ENCODE results near the gene VDAC2.

The VDAC2 gene

DNA sequence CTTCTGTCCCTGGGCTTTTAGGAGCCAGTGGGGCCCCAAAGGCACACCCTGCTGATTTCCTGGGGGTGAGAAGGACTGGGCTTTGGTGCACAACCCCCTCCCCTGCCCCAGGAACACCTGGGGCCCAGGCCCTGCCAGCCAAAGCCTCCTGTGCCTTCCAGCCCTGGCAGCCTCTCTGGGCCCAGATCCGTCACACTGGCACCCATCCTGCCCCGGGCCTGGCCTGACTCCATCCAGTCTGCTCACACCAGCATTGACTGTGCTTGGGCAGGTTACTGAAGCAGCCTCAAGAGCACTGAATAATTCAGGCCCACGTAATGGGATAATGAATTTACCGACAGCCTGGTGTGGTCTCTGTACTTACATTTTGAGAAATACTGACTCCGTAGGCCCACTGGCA is 37.2 kb downstream of the VDAC2 start:
- no peak for DNase-seq
- no peaks in the 10 kb centered on the region for H3K9me3 ChIP-seq
- H3K4me3 ChIP-seq (ENCODE audit: low read depth, low read length) = no peak overlapping the region
- H3K36me3 ChIP-seq = no peaks in the 10 kb centered on the region
- H3K4me1 ChIP-seq = no peaks in the 10 kb centered on the region
- H3K27me3 ChIP-seq = no peaks in the 10 kb centered on the region
- TF ChIP-seq, protein P1, sequence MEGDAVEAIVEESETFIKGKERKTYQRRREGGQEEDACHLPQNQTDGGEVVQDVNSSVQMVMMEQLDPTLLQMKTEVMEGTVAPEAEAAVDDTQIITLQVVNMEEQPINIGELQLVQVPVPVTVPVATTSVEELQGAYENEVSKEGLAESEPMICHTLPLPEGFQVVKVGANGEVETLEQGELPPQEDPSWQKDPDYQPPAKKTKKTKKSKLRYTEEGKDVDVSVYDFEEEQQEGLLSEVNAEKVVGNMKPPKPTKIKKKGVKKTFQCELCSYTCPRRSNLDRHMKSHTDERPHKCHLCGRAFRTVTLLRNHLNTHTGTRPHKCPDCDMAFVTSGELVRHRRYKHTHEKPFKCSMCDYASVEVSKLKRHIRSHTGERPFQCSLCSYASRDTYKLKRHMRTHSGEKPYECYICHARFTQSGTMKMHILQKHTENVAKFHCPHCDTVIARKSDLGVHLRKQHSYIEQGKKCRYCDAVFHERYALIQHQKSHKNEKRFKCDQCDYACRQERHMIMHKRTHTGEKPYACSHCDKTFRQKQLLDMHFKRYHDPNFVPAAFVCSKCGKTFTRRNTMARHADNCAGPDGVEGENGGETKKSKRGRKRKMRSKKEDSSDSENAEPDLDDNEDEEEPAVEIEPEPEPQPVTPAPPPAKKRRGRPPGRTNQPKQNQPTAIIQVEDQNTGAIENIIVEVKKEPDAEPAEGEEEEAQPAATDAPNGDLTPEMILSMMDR (IDR thresholded peaks at IDR 0.05; ENCODE audit: low read depth, low read length) = no peak

DNA sequence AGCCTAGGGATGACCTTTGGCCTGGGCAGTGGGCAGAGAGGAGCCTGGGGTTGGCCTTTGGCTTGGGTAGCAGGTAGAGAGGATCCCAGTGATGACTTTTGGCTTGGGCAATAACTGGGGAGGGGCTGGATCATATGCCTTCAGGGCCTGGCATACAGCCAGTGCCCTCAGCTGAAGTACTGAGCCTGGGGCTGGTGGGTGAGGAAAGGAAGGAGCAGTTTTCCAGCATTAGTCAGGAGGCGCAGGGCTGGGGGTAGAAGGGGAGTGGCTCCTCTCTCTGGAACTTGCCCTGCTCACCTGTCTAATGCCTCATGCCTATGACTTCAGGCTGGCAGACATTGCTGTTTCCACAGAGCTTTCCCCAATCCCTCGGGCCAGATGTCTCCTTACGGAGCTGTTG is 40.3 kb downstream of the VDAC2 start:
- DNase-seq = no peak
- no peaks in the 10 kb centered on the region for H3K4me1 ChIP-seq
- H3K27me3 ChIP-seq = no peaks in the 10 kb centered on the region
- H3K4me3 ChIP-seq (ENCODE audit: low read depth, low read length) = no peak overlapping the region
- no peaks in the 10 kb centered on the region for H3K9me3 ChIP-seq
- no peaks in the 10 kb centered on the region for H3K36me3 ChIP-seq
- TF ChIP-seq, protein P1 (IDR thresholded peaks at IDR 0.05; ENCODE audit: low read depth, low read length) = no peak

DNA sequence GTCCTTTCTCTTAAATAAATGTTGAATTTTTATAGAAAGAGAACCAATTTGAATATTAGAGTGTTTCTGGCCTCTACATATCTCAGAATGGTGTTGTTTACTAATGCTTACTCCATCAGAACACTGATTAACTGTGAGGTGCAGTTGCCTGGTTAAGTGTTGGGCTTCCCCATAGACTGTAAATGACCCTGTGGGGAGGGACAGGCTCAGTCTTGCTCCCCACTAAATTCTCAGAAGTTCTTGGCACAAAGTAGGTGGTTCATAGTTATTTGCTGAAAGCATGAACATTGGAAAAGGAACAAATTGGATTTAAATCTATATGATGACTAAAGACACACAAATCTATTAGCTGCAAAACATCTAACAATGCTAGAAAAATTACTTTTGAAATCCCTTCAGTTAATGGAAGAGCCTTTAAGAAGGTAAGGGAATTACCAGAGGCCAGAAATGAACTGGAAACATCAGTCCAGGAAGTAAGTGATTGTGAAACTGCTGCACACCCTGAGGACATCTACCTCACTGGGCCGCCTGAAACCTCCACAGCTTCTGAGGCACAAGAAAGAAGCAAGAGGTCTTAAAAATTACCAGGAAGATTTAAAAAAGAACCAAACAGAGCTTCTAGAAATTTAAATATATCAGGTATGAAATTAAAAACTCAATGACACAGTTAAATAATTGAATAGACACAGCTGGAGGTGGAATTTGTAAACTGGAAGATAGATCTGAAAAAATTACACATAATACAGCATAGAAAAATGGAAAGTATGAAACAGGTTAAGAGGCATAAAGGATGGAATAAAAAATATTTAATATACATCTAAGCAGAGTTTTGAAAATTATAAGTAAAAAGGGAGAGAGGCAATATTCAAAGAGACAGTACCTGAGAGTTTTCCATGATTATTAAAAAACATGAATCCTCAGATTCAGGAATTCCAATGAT is 43.0 kb downstream of the VDAC2 start:
- TF ChIP-seq, protein P1 (IDR thresholded peaks at IDR 0.05; ENCODE audit: low read depth, low read length) = no peak
- no peak for DNase-seq
- H3K9me3 ChIP-seq = no peaks in the 10 kb centered on the region
- H3K36me3 ChIP-seq = no peaks in the 10 kb centered on the region
- no peak overlapping the region for H3K4me3 ChIP-seq (ENCODE audit: low read depth, low read length)
- H3K27me3 ChIP-seq = no peaks in the 10 kb centered on the region
- no peaks in the 10 kb centered on the region for H3K4me1 ChIP-seq

DNA sequence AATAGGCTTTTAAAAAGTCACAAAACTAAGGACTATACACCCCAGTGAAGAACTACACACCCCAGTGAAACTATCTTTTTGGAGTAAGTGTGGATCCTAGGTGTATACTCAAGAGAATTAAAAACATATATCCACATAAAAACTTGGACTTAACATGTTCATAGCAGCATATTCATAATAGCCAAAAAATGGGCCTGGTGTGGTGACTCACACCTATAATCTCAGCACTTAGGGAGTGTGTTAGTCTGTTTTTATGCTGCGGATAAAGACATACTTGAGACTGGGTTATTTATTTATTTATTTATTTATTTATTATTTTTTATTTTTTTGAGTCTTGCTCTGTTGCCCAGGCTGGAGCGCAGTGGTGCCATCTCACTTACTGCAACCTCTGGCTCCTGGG is 44.1 kb downstream of the VDAC2 start:
- DNase-seq = no peak
- no peak overlapping the region for H3K4me3 ChIP-seq (ENCODE audit: low read depth, low read length)
- H3K4me1 ChIP-seq = no peaks in the 10 kb centered on the region
- no peaks in the 10 kb centered on the region for H3K36me3 ChIP-seq
- TF ChIP-seq, protein P1 (IDR thresholded peaks at IDR 0.05; ENCODE audit: low read depth, low read length) = no peak
- no peaks in the 10 kb centered on the region for H3K27me3 ChIP-seq
- no peaks in the 10 kb centered on the region for H3K9me3 ChIP-seq

DNA sequence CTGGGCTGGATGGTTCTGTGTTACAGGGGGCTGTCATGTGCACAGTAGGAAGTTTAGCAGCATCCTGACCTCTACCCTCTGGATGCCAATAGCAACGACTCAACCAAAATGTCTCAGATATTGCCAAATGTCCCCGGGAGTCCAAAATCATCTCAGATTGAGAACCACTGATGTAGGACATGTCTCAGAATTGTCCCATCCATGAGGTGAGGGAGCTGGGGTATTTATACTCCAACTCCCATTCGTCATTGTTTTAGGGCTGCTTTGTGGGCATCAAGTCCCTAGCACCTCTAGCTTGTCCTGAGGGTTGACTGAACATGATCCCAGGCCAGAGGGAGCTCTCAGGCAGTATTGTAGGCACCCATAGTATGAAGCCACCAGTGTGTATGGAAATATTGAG is 50.4 kb downstream of the VDAC2 start:
- Histone ChIP-seq H3K36me3 (no peaks in the 10 kb centered on the region), H3K9me3 (no peaks in the 10 kb centered on the region; the same call in 1 of the 2 replicates), H3K4me3 (ENCODE audit: low read depth, low read length) (no peak overlapping the region), H3K27me3 (no peaks in the 10 kb centered on the region), H3K4me1 (0 out of 2 replicates have a peak, but pooled peaks cover 4% of the 10 kb centered on the region)
- TF ChIP-seq, protein P1 (IDR thresholded peaks at IDR 0.05; ENCODE audit: low read depth, low read length) = no peak
- no peak for DNase-seq

Measured in BE2C (cell line).